Activated CD4-positive, alpha-beta T cell treated with anti-CD3 and anti-CD28 coated beads, Interleukin-2, amount 50 U/mL, for 16 hours (primary cell): ENCODE measurements around the gene COLEC11.

ENCODE experiments used
- DNase-seq: peaks from one replicate; pipeline ENCODE4 v3.0.0-alpha.2; 2020

Gene COLEC11

GRCh38 chr2:3655871-3656761 is 61.2 kb downstream of the COLEC11 start:
- no peak for DNase-seq

- no peak for DNase-seq
These were observed 62.1 kb downstream of the COLEC11 start for GRCh38 chr2:3656762-3657721.

- no peak for DNase-seq
These were observed 63.0 kb downstream of the COLEC11 start, which contains the start of gene ALLC for GRCh38 chr2:3657881-3658280. TSS of gene ALLC (plus strand) at chr2:3658200. CDS start at chr2:3671158, 12,958 bp downstream.

- DNase-seq = peak; percentile 25
These were observed 64.8 kb downstream of the COLEC11 start for GRCh38 chr2:3659447-3660432.

- DNase-seq = peak; percentile 75
These were observed 65.7 kb downstream of the COLEC11 start for GRCh38 chr2:3660640-3661039.

- DNase-seq = no peak
These were observed 66.3 kb downstream of the COLEC11 start for GRCh38 chr2:3661149-3661660.

GRCh38 chr2:3662239-3662638 is 67.3 kb downstream of the COLEC11 start:
- DNase-seq = peak; percentile 26

- no peak for DNase-seq
These were observed 69.2 kb downstream of the COLEC11 start for GRCh38 chr2:3664118-3664517.

- no peak for DNase-seq
These were observed 70.0 kb downstream of the COLEC11 start for GRCh38 chr2:3664925-3665324.

GRCh38 chr2:3665886-3666612 is 71.1 kb downstream of the COLEC11 start:
- no peak for DNase-seq

GRCh38 chr2:3666613-3666975 is 71.7 kb downstream of the COLEC11 start:
- DNase-seq = no peak

- no peak for DNase-seq
These were observed 72.3 kb downstream of the COLEC11 start for GRCh38 chr2:3667151-3667631.

GRCh38 chr2:3669656-3670055 is 74.7 kb downstream of the COLEC11 start:
- no peak for DNase-seq

GRCh38 chr2:3670376-3670775 is 75.5 kb downstream of the COLEC11 start:
- DNase-seq = no peak

GRCh38 chr2:3670941-3671340 is 76.0 kb downstream of the COLEC11 start:
- no peak for DNase-seq

- DNase-seq = no peak
These were observed 78.2 kb downstream of the COLEC11 start for GRCh38 chr2:3672861-3673678.

- DNase-seq = no peak
These were observed 79.3 kb downstream of the COLEC11 start for GRCh38 chr2:3674066-3674845.

GRCh38 chr2:3675687-3676086 is 80.8 kb downstream of the COLEC11 start:
- no peak for DNase-seq

- DNase-seq = no peak
These were observed 82.5 kb downstream of the COLEC11 start for GRCh38 chr2:3677436-3677835.
